HepG2 (cell line): Measurements from ENCODE around the gene ABHD4. TPM values are rescaled to one million over a fixed set of nuclear protein-coding genes. Genes with fewer than 3 reads are reported as not detected.

Experiments used
- ATAC-seq: fragments of 200-7000 bp; cut with Tn5 transposase; 3 replicates; pipeline ENCODE4 v1.9.1; 2020; ENCODE audit warnings: mild to moderate bottlenecking, moderate library complexity
- BruUV-seq: library from RNA; stranded (reverse); fragments of 400-500 nt; replicated peaks from 2 replicates; lab custom pipeline; 2021; lab: Mats Ljungman, UMichigan
- CTCF ChIA-PET: fragments of 300-600 bp; formaldehyde crosslinking; extraction: SDS; loops from one replicate; lab custom pipeline; 2021; ENCODE audit warnings: low total read pairs, inconsistent platforms, low intra/inter-chr PET ratio; lab: Yijun Ruan, JAX
- POLR2A ChIA-PET: fragments of 350-600 bp; sonication (Branson Sonifier 250); formaldehyde crosslinking; loops from one replicate; lab custom pipeline; 2020; ENCODE audit warnings: antibody characterized with exemption, inconsistent platforms; lab: Yijun Ruan, JAX
- DNase-seq: peaks from one replicate; pipeline ENCODE4 v3.0.0-alpha.2; 2015; ENCODE audit warnings: low spot score
- FAIRE-seq: peaks from 3 replicates; lab custom pipeline; 2011; peaks lifted over from hg19 to GRCh38; lab: Jason Lieb, UNC
- H2AFZ ChIP-seq: one replicate; pipeline ENCODE4 v1.6.1; 2011; ENCODE audit warnings: low read length, inconsistent platforms
- H3K27ac ChIP-seq: fragments of 300-600 bp; 3 replicates; pipeline ENCODE4 v1.8.0; 2011; ENCODE audit warnings: mixed run types, mild to moderate bottlenecking, mixed read lengths, low read length, inconsistent platforms; ENCODE audit not compliant: insufficient read depth; ENCODE audit errors: extremely low read length
- H3K27me3 ChIP-seq, 2 experiments: fragments of 200-600 bp in 1 of 2; 2 replicates in 1 of 2; 3 replicates in 1 of 2; pipeline versions ENCODE4 v1.6.0 to v1.8.0; 2011; ENCODE audit warnings: low read length in 2 of 2, mild to moderate bottlenecking in 2 of 2, moderate library complexity in 2 of 2, inconsistent platforms in 1 of 2; ENCODE audit not compliant: insufficient read depth in 2 of 2, control insufficient read depth in 1 of 2
- H3K36me3 ChIP-seq, 2 experiments: fragments of 200-600 bp in 1 of 2; replicated peaks in 1 of 2; 2 replicates in 1 of 2; 3 replicates in 1 of 2; pipeline versions ENCODE4 v1.5.1 to v1.8.0; 2011; ENCODE audit warnings: low read length in 2 of 2, inconsistent platforms in 1 of 2; ENCODE audit not compliant: insufficient read depth in 2 of 2, control insufficient read depth in 1 of 2
- H3K4me1 ChIP-seq: 2 replicates; pipeline ENCODE4 v1.5.1; 2012; ENCODE audit warnings: low read length, inconsistent platforms; ENCODE audit not compliant: insufficient read depth
- H3K4me2 ChIP-seq: 2 replicates; pipeline ENCODE4 v1.6.0; 2011; ENCODE audit warnings: low read depth, low read length, inconsistent platforms
- H3K4me3 ChIP-seq, 3 experiments: fragments of 200-600 bp in 1 of 3; sonication (generic), shearing (Covaris generic) in 1 of 3; replicated peaks in 1 of 3; 2 replicates each; pipeline ENCODE4 v1.5.1; 2011 to 2016; ENCODE audit warnings: low read length in 3 of 3, inconsistent platforms in 2 of 3, low read depth in 2 of 3, mild to moderate bottlenecking in 2 of 3, control low read depth in 1 of 3, mixed read lengths in 1 of 3; ENCODE audit not compliant: insufficient read depth in 1 of 3
- H3K79me2 ChIP-seq: one replicate; pipeline ENCODE4 v1.6.1; 2011; ENCODE audit warnings: low read length, inconsistent platforms; ENCODE audit not compliant: insufficient read depth
- H3K9ac ChIP-seq: 2 replicates; pipeline ENCODE4 v1.6.0; 2011; ENCODE audit warnings: mild to moderate bottlenecking, low read depth, low read length, inconsistent platforms; ENCODE audit not compliant: insufficient read depth
- H3K9me3 ChIP-seq: 2 replicates; pipeline ENCODE4 v1.5.1; 2012; ENCODE audit warnings: mild to moderate bottlenecking, low read length
- H4K20me1 ChIP-seq: 2 replicates; pipeline ENCODE4 v1.6.0; 2011; ENCODE audit warnings: inconsistent platforms, mild to moderate bottlenecking, low read length, moderate library complexity; ENCODE audit not compliant: insufficient read depth
- ETV6 ChIP-seq: sonication (generic); formaldehyde crosslinking; conservative IDR thresholded peaks from 2 replicates; pipeline ENCODE4 v1.4.0; 2020; ENCODE audit warnings: missing genetic modification reagents
- PBX3 ChIP-seq: sonication (generic); formaldehyde crosslinking; IDR thresholded peaks from 2 replicates; pipeline ENCODE4 v1.8.1; 2023; ENCODE audit warnings: missing genetic modification reagents, inconsistent platforms, borderline replicate concordance
- RFX3 ChIP-seq: IDR thresholded peaks from 2 replicates; pipeline ENCODE4 v1.6.1; 2016; ENCODE audit warnings: missing biosample characterization, missing genetic modification reagents
- SNAPC2 ChIP-seq: sonication (generic); formaldehyde crosslinking; IDR thresholded peaks from 2 replicates; pipeline ENCODE4 v1.8.1; 2022; ENCODE audit warnings: mild to moderate bottlenecking, missing genetic modification reagents
- ZBTB14 ChIP-seq: sonication (generic); formaldehyde crosslinking; IDR thresholded peaks from 2 replicates; pipeline ENCODE4 v1.4.0; 2020; ENCODE audit warnings: missing genetic modification reagents
- ZNF552 ChIP-seq: sonication (generic); formaldehyde crosslinking; IDR thresholded peaks from 2 replicates; pipeline ENCODE4 v1.9.0; 2022; ENCODE audit warnings: missing genetic modification reagents, mild to moderate bottlenecking, borderline replicate concordance
- in situ Hi-C: cut with HindIII; loops from 2 replicates; pipeline ENCODE4 v1.10.0; 2017; ENCODE audit warnings: low pct_unique_long_range_greater_than_20kb; ENCODE audit not compliant: extremely low pct_ligation_motif_present
- intact Hi-C: fragments of 100-400 bp; cut with micrococcal nuclease; formaldehyde crosslinking; loops from one replicate; pipeline ENCODE4 v1.10.0; 2022; ENCODE audit not compliant: unreplicated experiment
- polyA plus RNA-seq, 8 experiments: library from polyadenylated mRNA; depleted of rRNA in 3 of 8; stranded (reverse) in 7 of 8; unstranded in 1 of 8; fragments of >200 nt; fragmentation: Illumina TruSeq in 4 of 8; extraction: Trizol in 4 of 8; gene quantifications; 2 replicates each; pipeline versions ENCODE4 v1.2.1 to v1.2.3, GENCODE V29; 2011 to 2016; ENCODE audit warnings: low read depth in 4 of 8, missing spikeins in 1 of 8, mixed read lengths in 1 of 8; ENCODE audit not compliant: insufficient read depth in 1 of 8
- total RNA-seq, 5 experiments: library from RNA; depleted of rRNA; stranded (reverse); fragments of >200 nt; fragmentation: Illumina TruSeq; extraction: Trizol; gene quantifications; 2 replicates each; pipeline ENCODE4 v1.2.3, GENCODE V29; 2016; ENCODE audit warnings: low read depth in 1 of 5

ABHD4 gene
- total and polyA plus RNA-seq, 2 of the 13 experiments (the other 11 are each of a cell fraction or from before 2014, with no cell fraction given): 16.1 to 47.5 TPM

GRCh38 chr14:22600027-22600426, 1.9 kb downstream of the ABHD4 start:
- no peak for FAIRE-seq
- no peak overlapping the region for H3K4me2 ChIP-seq

More at GRCh38 chr14:22600027-22600426, 1.9 kb downstream of the ABHD4 start:
- POLR2A ChIA-PET: interaction anchor here (3.1 to 4.9 kb wide), 2 partner anchors 11 to 14 kb away, joined by 11 to 139 read pairs; partner anchors contain the start of gene DAD1
- CTCF ChIA-PET: interaction anchor here (1.7 kb wide), 1 partner anchor 53 kb away, joined by 6 read pairs; no protein-coding TSS in a partner anchor
- ATAC-seq: no peak
- no peak overlapping the region for H3K9ac ChIP-seq
- in situ Hi-C loops: no loop called here
- H3K9me3 ChIP-seq: no peaks in the 10 kb centered on the region
- intact Hi-C loops: no loop called here
- no peak overlapping the region for H3K4me3 ChIP-seq
- H3K4me1 ChIP-seq: peaks cover 34% of the 10 kb centered on the region
- no peaks in the 10 kb centered on the region for H4K20me1 ChIP-seq
- DNase-seq: no peak
- H3K79me2 ChIP-seq: peaks cover 11% of the 10 kb centered on the region
- H3K27me3 ChIP-seq: no peaks in the 10 kb centered on the region; a peak in 1 of 5 replicates
- BruUV-seq: no TSS peak
- TF ChIP-seq PBX3 (CRISPR knock-in tag) (no peak), RFX3 (CRISPR knock-in tag) (0 out of 2 replicates have a peak, but pooled peaks have one; percentile 15), ETV6 (CRISPR knock-in tag) (0 out of 2 replicates have a peak, but pooled peaks have one; percentile 21), SNAPC2 (0 out of 2 replicates have a peak, but pooled peaks have one; percentile 11), ZBTB14 (CRISPR knock-in tag) (no peak), ZNF552 (no peak)
- no peak overlapping the region for H3K27ac ChIP-seq
- no peak overlapping the region for H2AFZ ChIP-seq
- peaks cover 12 to 32% of the 10 kb centered on the region in 2 experiments for H3K36me3 ChIP-seq
